Ovary (tissue), 9 donors: ENCODE results near the gene LELP1. TPM values are rescaled to one million over a fixed set of nuclear protein-coding genes. Genes with fewer than 3 reads are reported as not detected.

Experiments
- DNase-seq, 5 donors: peaks; one replicate each; pipeline ENCODE4 v3.0.0-alpha.2; 2019 to 2020
- H3K27ac ChIP-seq, 2 donors: fragments of 200-600 bp; one replicate each; pipeline versions ENCODE4 v1.5.1 to v1.8.0; 2019 to 2022
- H3K27me3 ChIP-seq: fragments of 200-600 bp; one replicate; pipeline ENCODE4 v1.8.0; 2022
- H3K36me3 ChIP-seq: fragments of 200-600 bp; sonication (generic); one replicate; pipeline ENCODE4 v1.5.1; 2019
- H3K4me1 ChIP-seq: one replicate; pipeline ENCODE4 v1.8.1; 2013; ENCODE audit warnings: mild to moderate bottlenecking, moderate library complexity; ENCODE audit not compliant: insufficient read depth
- H3K4me3 ChIP-seq: fragments of 200-600 bp; sonication (generic); one replicate; pipeline ENCODE4 v1.5.1; 2017
- H3K9me3 ChIP-seq, 2 donors: fragments of 200-600 bp in 1 of 2; sonication (generic) in 1 of 2; one replicate each; pipeline versions ENCODE4 v1.5.1 to v1.8.1; 2013 to 2019; ENCODE audit warnings: mild to moderate bottlenecking in 1 of 2, moderate library complexity in 1 of 2
- EP300 ChIP-seq: sonication (generic); formaldehyde crosslinking; IDR thresholded peaks from one replicate; pipeline ENCODE4 v1.6.1; 2017; ENCODE audit warnings: antibody characterized with exemption
- POLR2A ChIP-seq: fragments of 450-650 bp; IDR thresholded peaks from one replicate; pipeline ENCODE4 v1.6.1; 2017; ENCODE audit warnings: antibody characterized with exemption, mild to moderate bottlenecking, moderate library complexity
- WGBS, 3 donors: extraction: QIAGEN DNeasy Blood & Tissue Kit in 1 of 3; methylation state at CpG; one replicate each; pipeline versions ENCODE4 v1.1.5 to v1.1.7; 2013 to 2017; 5-methylcytosine and 5-hydroxymethylcytosine counted together
- intact Hi-C, 4 donors: fragments of 100-400 bp; cut with DNase I; formaldehyde crosslinking; loops; one replicate each; pipeline versions ENCODE4 v1.11.0 to v1.15.1; 2022 to 2023
- polyA plus RNA-seq, 2 donors: library from polyadenylated mRNA; stranded (reverse); fragments of 200-250 nt in 1 of 2; fragments of 350-450 nt in 1 of 2; fragmentation: Illumina TruSeq in 1 of 2; extraction: RNeasy Lipid Tissue Mini Kit (QIAGEN cat#74804) in 1 of 2; gene quantifications; one replicate each; pipeline ENCODE4 v1.2.3, GENCODE V29; 2013 to 2014
- total RNA-seq, 7 donors: library from RNA; depleted of rRNA in 2 of 7; stranded (reverse); fragments of >200 nt in 2 of 7; fragmentation: NEBNext Ultra II Directional in 3 of 7; extraction: Animal tissue kit (Norgen Biotek cat#: 25700) in 3 of 7; gene quantifications; one replicate each; pipeline versions ENCODE4 v1.1.0 to v1.2.4, GENCODE V29; 2016 to 2023
- TF ChIP-seq, protein P1 (sequence below), 3 donors: fragments of 450-650 bp in 2 of 3; fragments of 200-600 bp in 1 of 3; IDR thresholded peaks; one replicate each; pipeline versions ENCODE4 v1.5.1 to v1.8.0; 2016 to 2022; ENCODE audit warnings: antibody characterized with exemption in 3 of 3, mild to moderate bottlenecking in 1 of 3
- donor health status: DM: no; HTN: no; CAD: no; lungs with moderate emphysema.
- donor health status: DM: no; HTN: no; CAD: no.
- donor health status: Bipolar disorder and iron deficiency.
- donor health status: DM: yes; HTN: yes; CAD: no.
- donor health status: DM: no; HTN: no; CAD: no.
- donor health status: DM: yes; HTN: yes; CAD: no.

LELP1 gene
- total and polyA plus RNA-seq, 9 donors, result not detected

DNA sequence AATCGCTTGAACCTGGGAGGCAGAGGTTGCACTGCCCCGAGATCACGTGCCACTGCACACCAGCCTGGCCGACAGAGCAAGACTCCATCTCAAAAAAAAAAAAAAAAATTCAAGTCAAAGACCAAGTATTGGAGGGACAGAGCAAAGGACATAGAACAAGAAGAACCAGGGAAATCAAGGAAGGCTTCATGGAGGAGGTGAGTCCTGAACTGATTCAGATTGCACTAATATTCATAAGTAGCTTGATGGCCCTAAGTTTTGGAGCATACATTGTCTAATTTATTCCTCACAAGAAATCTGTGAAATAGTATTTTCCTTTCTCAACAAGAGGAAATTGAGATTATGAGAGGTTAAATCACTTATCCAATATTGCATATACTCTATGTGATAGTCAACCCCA lies 10.3 kb downstream of the LELP1 start:
- no peaks in the 10 kb centered on the region for H3K36me3 ChIP-seq
- H3K4me1 ChIP-seq, result no peaks in the 10 kb centered on the region
- H3K4me3 ChIP-seq, result no peak overlapping the region
- H3K27ac ChIP-seq, result no peak overlapping the region
- WGBS, 3 donors, result 94 to 97% (median 97%) methylated on average over 4 of the region's 4 CpGs
- no peak for TF ChIP-seq POLR2A
- no peak for TF ChIP-seq EP300
- TF ChIP-seq, protein P1, sequence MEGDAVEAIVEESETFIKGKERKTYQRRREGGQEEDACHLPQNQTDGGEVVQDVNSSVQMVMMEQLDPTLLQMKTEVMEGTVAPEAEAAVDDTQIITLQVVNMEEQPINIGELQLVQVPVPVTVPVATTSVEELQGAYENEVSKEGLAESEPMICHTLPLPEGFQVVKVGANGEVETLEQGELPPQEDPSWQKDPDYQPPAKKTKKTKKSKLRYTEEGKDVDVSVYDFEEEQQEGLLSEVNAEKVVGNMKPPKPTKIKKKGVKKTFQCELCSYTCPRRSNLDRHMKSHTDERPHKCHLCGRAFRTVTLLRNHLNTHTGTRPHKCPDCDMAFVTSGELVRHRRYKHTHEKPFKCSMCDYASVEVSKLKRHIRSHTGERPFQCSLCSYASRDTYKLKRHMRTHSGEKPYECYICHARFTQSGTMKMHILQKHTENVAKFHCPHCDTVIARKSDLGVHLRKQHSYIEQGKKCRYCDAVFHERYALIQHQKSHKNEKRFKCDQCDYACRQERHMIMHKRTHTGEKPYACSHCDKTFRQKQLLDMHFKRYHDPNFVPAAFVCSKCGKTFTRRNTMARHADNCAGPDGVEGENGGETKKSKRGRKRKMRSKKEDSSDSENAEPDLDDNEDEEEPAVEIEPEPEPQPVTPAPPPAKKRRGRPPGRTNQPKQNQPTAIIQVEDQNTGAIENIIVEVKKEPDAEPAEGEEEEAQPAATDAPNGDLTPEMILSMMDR (IDR thresholded peaks at IDR 0.05), result no peak
- no peak for DNase-seq
- H3K9me3 ChIP-seq, result no peaks in the 10 kb centered on the region
- intact Hi-C loops, result no loop called here
- H3K27me3 ChIP-seq, result no peaks in the 10 kb centered on the region

DNA sequence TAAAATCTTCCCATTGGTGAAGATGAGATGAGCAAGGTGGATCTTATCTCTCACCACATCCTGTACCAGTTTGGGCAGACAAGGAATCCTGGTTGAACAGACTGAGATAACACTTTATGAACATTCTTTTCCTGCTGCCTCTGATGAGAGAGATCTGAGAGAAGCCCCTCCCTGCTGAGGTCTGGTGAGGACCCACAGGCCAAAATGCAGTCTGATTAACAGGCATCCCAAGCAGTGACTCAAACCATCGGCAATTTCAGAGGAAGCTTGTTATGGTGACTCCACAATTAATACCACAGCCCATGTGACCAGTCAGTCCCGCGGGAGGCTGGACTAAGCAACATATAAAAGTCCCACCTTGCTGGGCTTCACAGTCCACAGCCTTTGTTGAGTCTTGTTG lies 14.0 kb downstream of the LELP1 start, which contains the start of gene PRR9:
Gene PRR9 (plus strand): TSS at position 373 of the 400 bp plus-strand sequence. CDS start 561 bp downstream, outside the sequence.
- Histone ChIP-seq H3K36me3 (no peaks in the 10 kb centered on the region), H3K4me1 (peaks cover 2% of the 10 kb centered on the region), H3K9me3 (no peaks in the 10 kb centered on the region), H3K27ac (no peak within 1 kb of the TSS), H3K27me3 (no peaks in the 10 kb centered on the region), H3K4me3 (no peak within 1 kb of the TSS)
- intact Hi-C loops, result no loop called here
- TF ChIP-seq, protein P1 (IDR thresholded peaks at IDR 0.05), result no peak
- no peak for TF ChIP-seq EP300
- no peak for TF ChIP-seq POLR2A
- DNase-seq, result no peak
- WGBS, 3 donors, result 77 to 87% (median 86%) methylated on average over 3 of the region's 3 CpGs

DNA sequence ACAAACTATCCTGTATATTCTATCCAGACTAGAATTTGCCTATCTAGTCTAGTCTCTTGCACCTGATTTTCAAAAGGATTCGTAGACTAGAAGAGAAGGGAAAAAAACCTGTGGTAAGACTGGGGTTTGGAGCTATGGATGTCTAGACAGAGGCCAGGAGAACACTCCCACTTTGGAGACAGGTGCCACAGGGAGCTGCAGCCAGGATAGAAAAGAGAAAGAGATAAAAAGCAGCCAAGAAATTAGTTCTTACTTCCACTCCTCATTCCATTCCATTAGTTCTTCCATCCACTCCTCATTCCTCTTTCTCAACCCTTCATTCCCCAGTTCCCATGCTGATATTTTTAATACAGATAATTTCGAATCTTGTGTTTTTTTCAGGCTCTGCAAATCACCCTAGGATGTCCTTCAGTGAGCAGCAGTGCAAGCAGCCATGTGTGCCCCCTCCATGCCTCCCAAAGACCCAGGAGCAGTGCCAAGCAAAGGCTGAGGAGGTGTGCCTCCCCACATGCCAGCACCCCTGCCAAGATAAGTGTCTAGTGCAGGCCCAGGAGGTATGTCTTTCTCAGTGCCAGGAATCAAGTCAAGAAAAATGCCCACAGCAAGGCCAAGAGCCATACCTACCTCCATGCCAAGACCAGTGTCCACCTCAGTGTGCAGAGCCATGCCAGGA lies 14.7 kb downstream of the LELP1 start:
- 40 to 52% (median 44%) methylated on average over 2 of the region's 2 CpGs for WGBS, 3 donors
- no peaks in the 10 kb centered on the region for H3K36me3 ChIP-seq
- H3K27ac ChIP-seq, result no peak overlapping the region
- H3K4me3 ChIP-seq, result no peak overlapping the region
- no peaks in the 10 kb centered on the region for H3K9me3 ChIP-seq
- intact Hi-C loops, result no loop called here
- no peak for DNase-seq
- TF ChIP-seq EP300, result no peak
- TF ChIP-seq, protein P1 (IDR thresholded peaks at IDR 0.05), result no peak
- no peak for TF ChIP-seq POLR2A
- peaks cover 3% of the 10 kb centered on the region for H3K4me1 ChIP-seq
- no peaks in the 10 kb centered on the region for H3K27me3 ChIP-seq

DNA sequence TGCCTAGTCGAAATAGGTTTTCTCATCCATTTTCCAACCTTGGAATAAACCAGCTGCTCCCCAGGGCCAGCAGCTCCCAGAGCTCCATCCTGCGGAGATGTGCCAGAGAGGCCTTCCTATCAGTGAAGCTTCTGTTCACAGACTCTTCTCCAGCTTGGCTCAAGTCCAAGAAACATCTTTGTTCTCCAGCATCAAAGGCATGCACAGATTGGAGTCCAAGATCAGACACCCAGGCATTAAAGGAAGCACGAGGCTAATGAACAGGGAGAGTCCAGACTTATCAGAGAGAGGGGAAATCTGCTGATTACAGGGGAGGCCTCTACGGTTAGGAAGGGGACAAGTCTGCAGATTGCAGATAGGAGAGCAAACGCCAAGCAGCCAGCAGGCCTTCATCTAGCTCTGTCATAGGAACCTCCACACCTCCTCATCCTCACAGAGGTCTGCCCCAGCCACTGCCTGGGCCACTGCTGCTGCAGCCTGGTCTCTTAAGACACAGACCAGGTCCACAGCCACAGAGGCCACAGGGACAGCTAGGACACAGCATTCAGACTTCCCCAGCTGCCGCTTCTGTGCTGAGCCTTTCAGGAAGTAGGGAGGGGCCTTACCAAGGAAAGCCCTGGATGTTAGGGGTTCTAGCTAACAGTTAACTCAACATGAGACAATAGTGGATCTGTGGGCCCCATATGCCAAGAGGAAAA lies 17.5 kb downstream of the LELP1 start:
- peak in 4 of 5 donors; percentile 37 to 67 (median 53) for DNase-seq
- no peaks in the 10 kb centered on the region for H3K36me3 ChIP-seq
- peak overlapping the region in 1 of 2 donors; percentile 48 for H3K27ac ChIP-seq
- intact Hi-C loops, result loop anchor here in 3 of 4 donors (5.0 kb wide), 4 partner anchors 298 to 532 kb away; no protein-coding TSS in a partner anchor
- H3K27me3 ChIP-seq, result no peaks in the 10 kb centered on the region
- TF ChIP-seq POLR2A (no peak), EP300 (no peak)
- TF ChIP-seq, protein P1 (IDR thresholded peaks at IDR 0.05), result no peak
- H3K4me1 ChIP-seq, result peaks cover 3% of the 10 kb centered on the region
- 19 to 26% (median 19%) methylated on average over 6 of the region's 6 CpGs for WGBS, 3 donors
- no peaks in the 10 kb centered on the region for H3K9me3 ChIP-seq
- H3K4me3 ChIP-seq, result no peak overlapping the region
